ENCODE results near the gene POLD2.

Gene POLD2

GRCh38 chr7:44107961-44108767 lies 15.2 kb downstream of the POLD2 start:
- Histone ChIP-seq H3K9me3 (ENCODE audit: control insufficient read depth, insufficient read depth, low read length) (no peaks in the 10 kb centered on the region), H3K9ac (ENCODE audit: low read depth, low read length) (no peak overlapping the region), H3K36me3 (ENCODE audit: insufficient read depth, low read length) (no peaks in the 10 kb centered on the region), H3K4me1 (ENCODE audit: insufficient read depth, low read length) (0 out of 2 replicates have a peak, but pooled peaks cover 6% of the 10 kb centered on the region)

GRCh38 chr7:44107116-44107960 lies 16.0 kb downstream of the POLD2 start:
- Histone ChIP-seq H3K4me1 (ENCODE audit: insufficient read depth, low read length) (0 out of 2 replicates have a peak, but pooled peaks cover 6% of the 10 kb centered on the region), H3K36me3 (ENCODE audit: insufficient read depth, low read length) (no peaks in the 10 kb centered on the region), H3K9me3 (ENCODE audit: control insufficient read depth, insufficient read depth, low read length) (no peaks in the 10 kb centered on the region)

GRCh38 chr7:44106311-44107065 lies 16.9 kb downstream of the POLD2 start:
- H3K4me1 ChIP-seq (ENCODE audit: insufficient read depth, low read length), result 0 out of 2 replicates have a peak, but pooled peaks cover 6% of the 10 kb centered on the region
- no peaks in the 10 kb centered on the region for H3K9me3 ChIP-seq (ENCODE audit: control insufficient read depth, insufficient read depth, low read length)
- no peak overlapping the region for H3K9ac ChIP-seq (ENCODE audit: low read depth, low read length)
- H3K36me3 ChIP-seq (ENCODE audit: insufficient read depth, low read length), result no peaks in the 10 kb centered on the region

More at GRCh38 chr7:44107116-44107960, 16.0 kb downstream of the POLD2 start:
- no peak overlapping the region for H3K9ac ChIP-seq (ENCODE audit: low read depth, low read length)

- Histone ChIP-seq H3K9ac (ENCODE audit: low read depth, low read length) (0 out of 2 replicates have a peak overlapping the region, but pooled peaks have one; percentile 65), H3K4me1 (ENCODE audit: insufficient read depth, low read length) (peaks cover 8% of the 10 kb centered on the region; the same call in 1 of the 2 replicates), H3K36me3 (ENCODE audit: insufficient read depth, low read length) (no peaks in the 10 kb centered on the region), H3K9me3 (ENCODE audit: control insufficient read depth, insufficient read depth, low read length) (no peaks in the 10 kb centered on the region)
Observed at GRCh38 chr7:44105832-44106231, 17.5 kb downstream of the POLD2 start.

GRCh38 chr7:44104860-44105771 lies 18.2 kb downstream of the POLD2 start:
- Histone ChIP-seq H3K4me1 (ENCODE audit: insufficient read depth, low read length) (peaks cover 12% of the 10 kb centered on the region; the same call in 1 of the 2 replicates), H3K36me3 (ENCODE audit: insufficient read depth, low read length) (no peaks in the 10 kb centered on the region), H3K9ac (ENCODE audit: low read depth, low read length) (peak overlapping the region; percentile 65; the same call in 1 of the 2 replicates), H3K9me3 (ENCODE audit: control insufficient read depth, insufficient read depth, low read length) (no peaks in the 10 kb centered on the region)

GRCh38 chr7:44103923-44104859 lies 19.2 kb downstream of the POLD2 start, which contains the start of gene AEBP1:
Gene AEBP1, plus strand, starts transcription at chr7:44104345. Its CDS starts 321 bp downstream, at chr7:44104666.
- no peaks in the 10 kb centered on the region for H3K9me3 ChIP-seq (ENCODE audit: control insufficient read depth, insufficient read depth, low read length)
- no peaks in the 10 kb centered on the region for H3K36me3 ChIP-seq (ENCODE audit: insufficient read depth, low read length)
- peaks cover 12% of the 10 kb centered on the region; the same call in 1 of the 2 replicates for H3K4me1 ChIP-seq (ENCODE audit: insufficient read depth, low read length)
- H3K9ac ChIP-seq (ENCODE audit: low read depth, low read length), result peak within 1 kb of the TSS; percentile 65

GRCh38 chr7:44103566-44103922 lies 19.8 kb downstream of the POLD2 start:
- Histone ChIP-seq H3K9me3 (ENCODE audit: control insufficient read depth, insufficient read depth, low read length) (no peaks in the 10 kb centered on the region), H3K4me1 (ENCODE audit: insufficient read depth, low read length) (peaks cover 12% of the 10 kb centered on the region; the same call in 1 of the 2 replicates), H3K36me3 (ENCODE audit: insufficient read depth, low read length) (no peaks in the 10 kb centered on the region), H3K9ac (ENCODE audit: low read depth, low read length) (peak overlapping the region; percentile 39; the same call in 1 of the 2 replicates)

GRCh38 chr7:44102846-44103565 lies 20.3 kb downstream of the POLD2 start:
- no peaks in the 10 kb centered on the region for H3K9me3 ChIP-seq (ENCODE audit: control insufficient read depth, insufficient read depth, low read length)
- H3K9ac ChIP-seq (ENCODE audit: low read depth, low read length), result no peak overlapping the region
- H3K36me3 ChIP-seq (ENCODE audit: insufficient read depth, low read length), result no peaks in the 10 kb centered on the region
- H3K4me1 ChIP-seq (ENCODE audit: insufficient read depth, low read length), result peaks cover 12% of the 10 kb centered on the region; the same call in 1 of the 2 replicates

GRCh38 chr7:44101966-44102845 lies 21.1 kb downstream of the POLD2 start:
- no peak overlapping the region for H3K9ac ChIP-seq (ENCODE audit: low read depth, low read length)
- peaks cover 12% of the 10 kb centered on the region; the same call in 1 of the 2 replicates for H3K4me1 ChIP-seq (ENCODE audit: insufficient read depth, low read length)
- H3K36me3 ChIP-seq (ENCODE audit: insufficient read depth, low read length), result no peaks in the 10 kb centered on the region
- H3K9me3 ChIP-seq (ENCODE audit: control insufficient read depth, insufficient read depth, low read length), result no peaks in the 10 kb centered on the region

- Histone ChIP-seq H3K36me3 (ENCODE audit: insufficient read depth, low read length) (no peaks in the 10 kb centered on the region), H3K9ac (ENCODE audit: low read depth, low read length) (no peak overlapping the region), H3K9me3 (ENCODE audit: control insufficient read depth, insufficient read depth, low read length) (no peaks in the 10 kb centered on the region), H3K4me1 (ENCODE audit: insufficient read depth, low read length) (peaks cover 12% of the 10 kb centered on the region; the same call in 1 of the 2 replicates)
Observed at GRCh38 chr7:44101303-44101965, 21.9 kb downstream of the POLD2 start.

Measured in ES-I3 (cell line).